H9 (cell line): Measurements from ENCODE around the gene TAF3. TPM values are rescaled to one million over a fixed set of nuclear protein-coding genes. Genes with fewer than 3 reads are reported as not detected.

Experiments used
- DNase-seq: peaks from one replicate; pipeline ENCODE4 v3.0.0-alpha.2; 2017
- H2AFZ ChIP-seq: one replicate; pipeline ENCODE4 v1.6.1; 2013; ENCODE audit warnings: mild to moderate bottlenecking, low read length, control low read depth, moderate library complexity
- H2AK5ac ChIP-seq: 2 replicates; pipeline ENCODE4 v1.6.1; 2013; ENCODE audit warnings: low read length, control low read depth, mixed read lengths; ENCODE audit not compliant: insufficient read length
- H2BK120ac ChIP-seq: one replicate; pipeline ENCODE4 v1.6.1; 2013; ENCODE audit warnings: low read depth, mild to moderate bottlenecking, low read length, control low read depth, inconsistent platforms; ENCODE audit not compliant: poor library complexity, severe bottlenecking
- H2BK12ac ChIP-seq: 2 replicates; pipeline ENCODE4 v1.6.1; 2013; ENCODE audit warnings: low read length, control low read depth, mixed read lengths, low read depth; ENCODE audit not compliant: insufficient read length
- H2BK15ac ChIP-seq: 2 replicates; pipeline ENCODE4 v1.6.1; 2013; ENCODE audit warnings: low read depth, low read length, control low read depth
- H2BK20ac ChIP-seq: one replicate; pipeline ENCODE4 v1.6.1; 2013; ENCODE audit warnings: low read depth, mild to moderate bottlenecking, low read length, control low read depth, inconsistent platforms; ENCODE audit not compliant: poor library complexity, severe bottlenecking
- H2BK5ac ChIP-seq: 2 replicates; pipeline ENCODE4 v1.6.1; 2013; ENCODE audit warnings: low read length, control low read depth, mixed read lengths; ENCODE audit not compliant: insufficient read length
- H3K14ac ChIP-seq: 2 replicates; pipeline ENCODE4 v1.6.1; 2013; ENCODE audit warnings: low read length, control low read depth; ENCODE audit not compliant: insufficient read depth
- H3K18ac ChIP-seq: 2 replicates; pipeline ENCODE4 v1.6.1; 2013; ENCODE audit warnings: low read depth, mild to moderate bottlenecking, mixed read lengths, low read length, control low read depth; ENCODE audit not compliant: insufficient read length
- H3K23ac ChIP-seq: 2 replicates; pipeline ENCODE4 v1.6.1; 2013; ENCODE audit warnings: low read length, control low read depth, mixed read lengths, low read depth; ENCODE audit not compliant: insufficient read length
- H3K23me2 ChIP-seq: 2 replicates; pipeline ENCODE4 v1.6.1; 2013; ENCODE audit warnings: low read depth, mild to moderate bottlenecking, mixed read lengths, low read length, control low read depth; ENCODE audit not compliant: insufficient read length, poor library complexity, severe bottlenecking
- H3K27ac ChIP-seq: 2 replicates; pipeline ENCODE4 v1.5.1; 2013; ENCODE audit warnings: low read length, control low read depth, mixed read lengths, low read depth; ENCODE audit not compliant: insufficient read length
- H3K27me3 ChIP-seq: 2 replicates; pipeline ENCODE4 v1.6.1; 2013; ENCODE audit warnings: low read length, control low read depth, inconsistent platforms; ENCODE audit not compliant: insufficient read depth
- H3K4ac ChIP-seq: 2 replicates; pipeline ENCODE4 v1.6.1; 2013; ENCODE audit warnings: low read depth, mild to moderate bottlenecking, control low read depth, inconsistent platforms, low read length, moderate library complexity
- H3K4me1 ChIP-seq: 2 replicates; pipeline ENCODE4 v1.6.1; 2013; ENCODE audit warnings: low read length, control low read depth, inconsistent platforms; ENCODE audit not compliant: insufficient read depth
- H3K4me2 ChIP-seq: 2 replicates; pipeline ENCODE4 v1.6.1; 2013; ENCODE audit warnings: low read length, control low read depth, mixed read lengths; ENCODE audit not compliant: insufficient read length, insufficient read depth
- H3K56ac ChIP-seq: 2 replicates; pipeline ENCODE4 v1.6.1; 2013; ENCODE audit warnings: low read depth, mild to moderate bottlenecking, mixed read lengths, low read length, control low read depth; ENCODE audit not compliant: insufficient read length
- H3K79me1 ChIP-seq: 2 replicates; pipeline ENCODE4 v1.6.1; 2013; ENCODE audit warnings: low read depth, mild to moderate bottlenecking, moderate library complexity, low read length, control low read depth, inconsistent platforms; ENCODE audit not compliant: insufficient read depth, poor library complexity, severe bottlenecking
- H3K79me2 ChIP-seq: 2 replicates; pipeline ENCODE4 v1.6.1; 2013; ENCODE audit warnings: low read length, control low read depth, inconsistent platforms; ENCODE audit not compliant: insufficient read depth
- H3K9ac ChIP-seq: 2 replicates; pipeline ENCODE4 v1.6.1; 2013; ENCODE audit warnings: low read length, control low read depth, mixed read lengths; ENCODE audit not compliant: insufficient read length; ENCODE audit errors: extremely low read depth
- H3K9me3 ChIP-seq: one replicate; pipeline ENCODE4 v1.6.1; 2013; ENCODE audit warnings: low read depth, low read length, inconsistent platforms; ENCODE audit not compliant: control insufficient read depth
- H3T11ph ChIP-seq: one replicate; pipeline ENCODE4 v1.6.1; 2013; ENCODE audit warnings: mild to moderate bottlenecking, low read length, control low read depth, inconsistent platforms
- H4K20me1 ChIP-seq: one replicate; pipeline ENCODE4 v1.6.1; 2013; ENCODE audit not compliant: control insufficient read depth, insufficient read length, insufficient read depth
- H4K5ac ChIP-seq: 2 replicates; pipeline ENCODE4 v1.6.1; 2013; ENCODE audit warnings: low read depth, mild to moderate bottlenecking, mixed read lengths, low read length, control low read depth; ENCODE audit not compliant: insufficient read length
- H4K8ac ChIP-seq: replicated peaks from 2 replicates; pipeline ENCODE4 v1.6.1; 2013; ENCODE audit warnings: low read length, control low read depth, mixed read lengths, low read depth; ENCODE audit not compliant: insufficient read length
- H4K91ac ChIP-seq: 2 replicates; pipeline ENCODE4 v1.6.1; 2013; ENCODE audit warnings: low read depth, mild to moderate bottlenecking, moderate library complexity, mixed read lengths, low read length, control low read depth; ENCODE audit not compliant: insufficient read length
- H3K27ac Mint-ChIP-seq, 3 experiments: 2 replicates in 2 of 3; 3 replicates in 1 of 3; pipeline ENCODE4 v1.8.0; 2020 to 2021; ENCODE audit warnings: mixed read lengths in 3 of 3, mild to moderate bottlenecking in 1 of 3, moderate library complexity in 1 of 3
- H3K27me3 Mint-ChIP-seq: 2 replicates; pipeline ENCODE4 v1.8.0; 2021; ENCODE audit warnings: low read depth, mild to moderate bottlenecking, moderate library complexity, mixed read lengths
- H3K36me3 Mint-ChIP-seq, 3 experiments: 2 replicates in 2 of 3; 3 replicates in 1 of 3; pipeline ENCODE4 v1.8.0; 2020 to 2021; ENCODE audit warnings: low read depth in 3 of 3, mixed read lengths in 3 of 3; ENCODE audit not compliant: insufficient read depth in 1 of 3
- H3K4me1 Mint-ChIP-seq, 2 experiments: 2 replicates each; pipeline ENCODE4 v1.8.0; 2020; ENCODE audit warnings: mixed read lengths in 2 of 2
- H3K4me3 Mint-ChIP-seq, 2 experiments: 2 replicates in 1 of 2; 3 replicates in 1 of 2; pipeline ENCODE4 v1.8.0; 2020 to 2021; ENCODE audit warnings: mild to moderate bottlenecking in 2 of 2, mixed read lengths in 2 of 2, moderate library complexity in 1 of 2
- H3K9me3 Mint-ChIP-seq, 2 experiments: 2 replicates in 1 of 2; 3 replicates in 1 of 2; pipeline ENCODE4 v1.8.0; 2020; ENCODE audit warnings: mild to moderate bottlenecking in 2 of 2, mixed read lengths in 2 of 2, moderate library complexity in 1 of 2
- CTCF ChIP-seq: fragments of 200-600 bp; sonication (generic); conservative IDR thresholded peaks from 3 replicates; pipeline ENCODE4 v1.8.0; 2021; ENCODE audit warnings: antibody characterized with exemption, mild to moderate bottlenecking
- WGBS: extraction: QIAGEN DNeasy Blood & Tissue Kit; methylation state at CpG from one replicate; pipeline ENCODE4 v1.1.7; 2013; ENCODE audit warnings: missing lambda C conversion rate, low lambda C conversion rate, mixed read lengths; ENCODE audit not compliant: insufficient read length; ENCODE audit errors: extremely low coverage; 5-methylcytosine and 5-hydroxymethylcytosine counted together
- total RNA-seq: library from RNA; stranded (reverse); gene quantifications from 2 replicates; pipeline ENCODE4 v1.2.1, GENCODE V29; 2021

Gene TAF3
- total RNA-seq, 1 experiment from 2014 or later: 10.2 TPM

GRCh38 chr10:8051851-8052257, 233.5 kb downstream of the TAF3 start:
- Histone ChIP-seq H3K18ac (no peak overlapping the region), H4K8ac (no peak overlapping the region), H2BK15ac (no peak overlapping the region), H3K79me1 (no peaks in the 10 kb centered on the region), H3K4me1 (peaks cover 2% of the 10 kb centered on the region; the same call in 1 of the 2 replicates), H2BK120ac (no peak overlapping the region), H3K56ac (no peak overlapping the region), H3T11ph (no peak overlapping the region), H3K4me2 (peak overlapping the region; percentile 35), H2BK20ac (no peak overlapping the region), H2AK5ac (no peak overlapping the region), H3K14ac (no peak overlapping the region), H2AFZ (no peak overlapping the region), H2BK5ac (no peak overlapping the region), H2BK12ac (no peak overlapping the region), H3K79me2 (no peaks in the 10 kb centered on the region), H3K4ac (no peak overlapping the region), H3K9ac (no peak overlapping the region), H3K9me3 (no peaks in the 10 kb centered on the region), H4K91ac (no peak overlapping the region), H4K5ac (no peak overlapping the region), H3K23me2 (peaks cover 35% of the 10 kb centered on the region), H4K20me1 (no peaks in the 10 kb centered on the region), H3K23ac (no peak overlapping the region), H3K27ac (no peak overlapping the region), H3K27me3 (peaks cover 85% of the 10 kb centered on the region)
- H3K4me3 Mint-ChIP-seq: peak overlapping the region; percentile 40 to 77
- peaks cover 34 to 56% of the 10 kb centered on the region in 2 experiments for H3K4me1 Mint-ChIP-seq
- DNase-seq: peak; percentile 78
- WGBS: no CpG with 5 or more reads among the region's 29 CpGs
- H3K9me3 Mint-ChIP-seq: no peaks in the 10 kb centered on the region; a peak in 1 of 5 replicates
- H3K27ac Mint-ChIP-seq: no peak overlapping the region
- no peaks in the 10 kb centered on the region; a peak in 1 of 7 replicates for H3K36me3 Mint-ChIP-seq
- peaks cover 92% of the 10 kb centered on the region for H3K27me3 Mint-ChIP-seq
- no peak for TF ChIP-seq CTCF
